ENCODE results near the gene TMEM171. TPM values are rescaled to one million over a fixed set of nuclear protein-coding genes. Genes with fewer than 3 reads are reported as not detected.

The TMEM171 gene
- total RNA-seq, 2 donors from 2014 or later, result 0.57 to 0.73 TPM

GRCh38 chr5:73157414-73158303 lies 37.3 kb downstream of the TMEM171 start:
- H3K4me3 Mint-ChIP-seq, result no peak overlapping the region
- DNase-seq, result no peak
- Histone ChIP-seq H3K9me3 (ENCODE audit: control insufficient read depth, low read length) (no peaks in the 10 kb centered on the region), H3K27ac (ENCODE audit: low read depth, low read length) (no peak overlapping the region), H3K4me3 (ENCODE audit: low read length) (no peak overlapping the region), H3K9ac (ENCODE audit: extremely low read depth, low read length, poor library complexity, severe bottlenecking) (no peak overlapping the region), H3K36me3 (ENCODE audit: control insufficient read depth, insufficient read depth, low read length) (no peaks in the 10 kb centered on the region), H3K4me1 (ENCODE audit: control insufficient read depth, insufficient read depth, low read length) (no peaks in the 10 kb centered on the region), H3K27me3 (ENCODE audit: control insufficient read depth, insufficient read depth, low read length, poor library complexity, severe bottlenecking) (no peaks in the 10 kb centered on the region)
- no peak for TF ChIP-seq CTCF (conservative IDR thresholded peaks at IDR 0.05)
- no peak overlapping the region for H3K27ac Mint-ChIP-seq
- H3K9me3 Mint-ChIP-seq, result no peaks in the 10 kb centered on the region
- no peaks in the 10 kb centered on the region for H3K36me3 Mint-ChIP-seq (ENCODE audit: low read depth)
- peaks cover 3% of the 10 kb centered on the region for H3K4me1 Mint-ChIP-seq
- WGBS, 2 experiments (ENCODE audit: insufficient coverage in 1 of 2, insufficient read length in 1 of 2), result 72 to 75% methylated on average over 5 to 6 of the region's 6 CpGs
- no peaks in the 10 kb centered on the region for H3K27me3 Mint-ChIP-seq (ENCODE audit: insufficient read depth)

GRCh38 chr5:73158313-73158712 lies 37.9 kb downstream of the TMEM171 start:
- Mint-ChIP-seq H3K4me3 (no peak overlapping the region), H3K27ac (no peak overlapping the region), H3K9me3 (no peaks in the 10 kb centered on the region), H3K27me3 (ENCODE audit: insufficient read depth) (no peaks in the 10 kb centered on the region), H3K4me1 (no peaks in the 10 kb centered on the region), H3K36me3 (ENCODE audit: low read depth) (no peaks in the 10 kb centered on the region)
- no peak for TF ChIP-seq CTCF (conservative IDR thresholded peaks at IDR 0.05)
- Histone ChIP-seq H3K9me3 (ENCODE audit: control insufficient read depth, low read length) (no peaks in the 10 kb centered on the region), H3K27ac (ENCODE audit: low read depth, low read length) (no peak overlapping the region), H3K36me3 (ENCODE audit: control insufficient read depth, insufficient read depth, low read length) (no peaks in the 10 kb centered on the region), H3K4me1 (ENCODE audit: control insufficient read depth, insufficient read depth, low read length) (no peaks in the 10 kb centered on the region), H3K9ac (ENCODE audit: extremely low read depth, low read length, poor library complexity, severe bottlenecking) (no peak overlapping the region), H3K4me3 (ENCODE audit: low read length) (no peak overlapping the region), H3K27me3 (ENCODE audit: control insufficient read depth, insufficient read depth, low read length, poor library complexity, severe bottlenecking) (no peaks in the 10 kb centered on the region)
- DNase-seq, result no peak
- WGBS, 2 experiments (ENCODE audit: insufficient coverage in 1 of 2, insufficient read length in 1 of 2), result 91 to 93% methylated on average over 3 to 4 of the region's 4 CpGs

GRCh38 chr5:73160239-73160671 lies 39.9 kb downstream of the TMEM171 start:
- Histone ChIP-seq H3K27me3 (ENCODE audit: control insufficient read depth, insufficient read depth, low read length, poor library complexity, severe bottlenecking) (no peaks in the 10 kb centered on the region), H3K27ac (ENCODE audit: low read depth, low read length) (no peak overlapping the region), H3K36me3 (ENCODE audit: control insufficient read depth, insufficient read depth, low read length) (no peaks in the 10 kb centered on the region), H3K9ac (ENCODE audit: extremely low read depth, low read length, poor library complexity, severe bottlenecking) (no peak overlapping the region), H3K4me3 (ENCODE audit: low read length) (no peak overlapping the region), H3K9me3 (ENCODE audit: control insufficient read depth, low read length) (no peaks in the 10 kb centered on the region), H3K4me1 (ENCODE audit: control insufficient read depth, insufficient read depth, low read length) (no peaks in the 10 kb centered on the region)
- no peak for DNase-seq
- Mint-ChIP-seq H3K4me1 (no peaks in the 10 kb centered on the region), H3K27ac (no peak overlapping the region), H3K27me3 (ENCODE audit: insufficient read depth) (no peaks in the 10 kb centered on the region), H3K9me3 (no peaks in the 10 kb centered on the region), H3K36me3 (ENCODE audit: low read depth) (no peaks in the 10 kb centered on the region), H3K4me3 (no peak overlapping the region)
- 75 to 95% methylated on average over 4 of the region's 4 CpGs for WGBS, 2 experiments (ENCODE audit: insufficient coverage in 1 of 2, insufficient read length in 1 of 2)
- no peak for TF ChIP-seq CTCF (conservative IDR thresholded peaks at IDR 0.05)

Data from endodermal cell (in vitro differentiated cells).